Lower leg skin (tissue), 4 donors: ENCODE results near the gene DHRSX. TPM values are rescaled to one million over a fixed set of nuclear protein-coding genes. Genes with fewer than 3 reads are reported as not detected.

Source experiments
- DNase-seq, 2 donors: peaks; one replicate each; pipeline ENCODE4 v3.0.0-alpha.2; 2019; ENCODE audit warnings: low spot score in 2 of 2
- H3K4me3 ChIP-seq: fragments of 200-600 bp; sonication (generic); 2 replicates; pipeline ENCODE4 v1.5.1; 2017; ENCODE audit warnings: mild to moderate bottlenecking, low read depth; ENCODE audit not compliant: poor library complexity, severe bottlenecking
- CTCF ChIP-seq, 3 donors: fragments of 450-650 bp; IDR thresholded peaks; one replicate each; pipeline ENCODE4 v1.5.1; 2016; ENCODE audit warnings: antibody characterized with exemption in 3 of 3, mild to moderate bottlenecking in 3 of 3, moderate library complexity in 2 of 3
- POLR2A ChIP-seq, 2 donors: fragments of 450-650 bp; IDR thresholded peaks; one replicate each; pipeline ENCODE4 v1.6.1; 2016 to 2017; ENCODE audit warnings: antibody characterized with exemption in 2 of 2, mild to moderate bottlenecking in 1 of 2, moderate library complexity in 1 of 2
- WGBS, 2 donors: methylation state at CpG; one replicate each; pipeline ENCODE4 v1.1.5; 2018; 5-methylcytosine and 5-hydroxymethylcytosine counted together
- intact Hi-C: fragments of 100-400 bp; cut with DNase I; formaldehyde crosslinking; loops from one replicate; pipeline ENCODE4 v1.15.0; 2023; ENCODE audit warnings: low total_unique reads
- total RNA-seq, 4 donors: library from RNA; depleted of rRNA; stranded (reverse); fragments of >200 nt; gene quantifications; one replicate each; pipeline ENCODE4 v1.1.0, GENCODE V29; 2016

DHRSX gene
- total RNA-seq, 4 donors from 2014 or later: 10.9 to 21.7 (median 16.2) TPM

- no peak overlapping the region for H3K4me3 ChIP-seq
- 94 to 96% methylated on average over 29 to 31 of the region's 31 CpGs for WGBS, 2 donors
- no peak for DNase-seq
- TF ChIP-seq CTCF (IDR thresholded peaks at IDR 0.05) (no peak), POLR2A (IDR thresholded peaks at IDR 0.05) (no peak)
- intact Hi-C loops: no loop called here
Measured at GRCh38 chrX:2445662-2446623, 54.8 kb downstream of the DHRSX start.

- H3K4me3 ChIP-seq: no peak overlapping the region
- TF ChIP-seq CTCF (IDR thresholded peaks at IDR 0.05) (no peak), POLR2A (IDR thresholded peaks at IDR 0.05) (no peak)
- 84 to 91% methylated on average over 7 of the region's 7 CpGs for WGBS, 2 donors
- intact Hi-C loops: no loop called here
- peak in 1 of 2 donors; percentile 5 for DNase-seq
Measured at GRCh38 chrX:2442694-2443093, 58.1 kb downstream of the DHRSX start.

- no peak overlapping the region for H3K4me3 ChIP-seq
- intact Hi-C loops: no loop called here
- TF ChIP-seq CTCF (IDR thresholded peaks at IDR 0.05) (no peak), POLR2A (IDR thresholded peaks at IDR 0.05) (no peak)
- 95 to 98% methylated on average over 5 of the region's 5 CpGs for whole genome bisulfite sequencing, 2 donors
- peak in 1 of 2 donors; percentile 20 for DNase-seq
Measured at GRCh38 chrX:2441466-2441865, 59.3 kb downstream of the DHRSX start.

GRCh38 chrX:2439613-2440012, 61.2 kb downstream of the DHRSX start:
- no peak overlapping the region for H3K4me3 ChIP-seq
- no peak for DNase-seq
- intact Hi-C loops: no loop called here
- TF ChIP-seq CTCF (IDR thresholded peaks at IDR 0.05): no peak
- 85 to 98% methylated on average over 8 of the region's 8 CpGs for WGBS, 2 donors

GRCh38 chrX:2435465-2435864, 65.3 kb downstream of the DHRSX start:
- TF ChIP-seq CTCF (IDR thresholded peaks at IDR 0.05) (no peak), POLR2A (IDR thresholded peaks at IDR 0.05) (no peak)
- no peak overlapping the region for H3K4me3 ChIP-seq
- 96 to 97% methylated on average over 2 of the region's 2 CpGs for WGBS, 2 donors
- DNase-seq: no peak
- intact Hi-C loops: no loop called here
